Astrocyte (in vitro differentiated cells and primary cell): ENCODE measurements around the gene COA5.

Experiments
- EZH2 ChIP-seq: IDR thresholded peaks from 2 replicates; pipeline ENCODE4 v1.6.1; 2012; ENCODE audit warnings: mild to moderate bottlenecking, low read length, inconsistent platforms; ENCODE audit not compliant: insufficient read depth
- TF ChIP-seq, protein P1 (sequence below): IDR thresholded peaks from 2 replicates; pipeline ENCODE4 v1.5.1; 2011; ENCODE audit warnings: low read depth, mild to moderate bottlenecking, inconsistent platforms, low read length, moderate library complexity; ENCODE audit not compliant: insufficient read depth

DNA sequence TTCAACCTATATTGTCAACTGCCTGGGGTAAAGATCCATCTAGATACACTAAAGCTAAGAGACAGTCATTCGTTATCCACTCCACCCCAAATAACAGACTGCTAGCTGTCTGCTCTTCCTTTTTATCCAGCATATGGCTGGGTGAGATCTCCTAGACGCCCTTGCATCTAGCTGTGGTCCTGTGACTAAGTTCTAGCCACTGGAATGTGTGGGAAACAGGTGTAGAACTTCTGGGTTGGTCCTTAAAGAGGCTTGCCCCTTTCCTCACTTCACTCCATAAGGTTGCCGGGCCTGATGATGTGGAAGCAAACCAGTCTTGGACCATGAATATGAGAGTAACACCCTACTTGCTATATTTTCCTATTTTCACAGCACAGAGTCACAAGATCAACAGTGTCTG, 3.2 kb downstream of the COA5 start:
- TF ChIP-seq, protein P1, sequence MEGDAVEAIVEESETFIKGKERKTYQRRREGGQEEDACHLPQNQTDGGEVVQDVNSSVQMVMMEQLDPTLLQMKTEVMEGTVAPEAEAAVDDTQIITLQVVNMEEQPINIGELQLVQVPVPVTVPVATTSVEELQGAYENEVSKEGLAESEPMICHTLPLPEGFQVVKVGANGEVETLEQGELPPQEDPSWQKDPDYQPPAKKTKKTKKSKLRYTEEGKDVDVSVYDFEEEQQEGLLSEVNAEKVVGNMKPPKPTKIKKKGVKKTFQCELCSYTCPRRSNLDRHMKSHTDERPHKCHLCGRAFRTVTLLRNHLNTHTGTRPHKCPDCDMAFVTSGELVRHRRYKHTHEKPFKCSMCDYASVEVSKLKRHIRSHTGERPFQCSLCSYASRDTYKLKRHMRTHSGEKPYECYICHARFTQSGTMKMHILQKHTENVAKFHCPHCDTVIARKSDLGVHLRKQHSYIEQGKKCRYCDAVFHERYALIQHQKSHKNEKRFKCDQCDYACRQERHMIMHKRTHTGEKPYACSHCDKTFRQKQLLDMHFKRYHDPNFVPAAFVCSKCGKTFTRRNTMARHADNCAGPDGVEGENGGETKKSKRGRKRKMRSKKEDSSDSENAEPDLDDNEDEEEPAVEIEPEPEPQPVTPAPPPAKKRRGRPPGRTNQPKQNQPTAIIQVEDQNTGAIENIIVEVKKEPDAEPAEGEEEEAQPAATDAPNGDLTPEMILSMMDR: no peak
- no peak for TF ChIP-seq EZH2
